CD4-positive, CD25-positive, alpha-beta regulatory T cell (primary cell): ENCODE measurements around the gene UBD. TPM values are rescaled to one million over a fixed set of nuclear protein-coding genes. Genes with fewer than 3 reads are reported as not detected.

Experiments
- ATAC-seq, 2 donors: fragments of 150-1000 bp; cut with Tn5 transposase; one replicate each; pipeline ENCODE4 v1.10.0; 2021; ENCODE audit warnings: low read depth in 2 of 2, moderate number of reproducible peaks in 2 of 2, moderate library complexity in 1 of 2
- DNase-seq, 3 donors: peaks; one replicate each; pipeline versions ENCODE4 v3.0.0 to v3.0.0-alpha.2; 2012 to 2022; ENCODE audit warnings: mixed read lengths in 1 of 3
- H3K27ac ChIP-seq: one replicate; pipeline ENCODE4 v1.7.0; 2013; ENCODE audit warnings: mild to moderate bottlenecking, low read length; ENCODE audit not compliant: insufficient read depth, poor library complexity, severe bottlenecking
- H3K27me3 ChIP-seq: one replicate; pipeline ENCODE4 v1.7.0; 2013; ENCODE audit warnings: low read length; ENCODE audit not compliant: control insufficient read depth, insufficient read depth
- H3K36me3 ChIP-seq: one replicate; pipeline ENCODE4 v1.7.0; 2013; ENCODE audit warnings: mild to moderate bottlenecking, low read length, moderate library complexity; ENCODE audit not compliant: control insufficient read depth, insufficient read depth
- H3K4me1 ChIP-seq: 2 replicates; pipeline ENCODE4 v1.7.0; 2013; ENCODE audit warnings: mild to moderate bottlenecking, low read length; ENCODE audit not compliant: insufficient read depth, control insufficient read depth, poor library complexity, severe bottlenecking
- H3K4me3 ChIP-seq: one replicate; pipeline ENCODE4 v1.7.0; 2013; ENCODE audit warnings: low read depth, mild to moderate bottlenecking, low read length, moderate library complexity
- H3K9me3 ChIP-seq, 2 experiments: 1 replicate in 1 of 2; 2 replicates in 1 of 2; pipeline ENCODE4 v1.7.0; 2013; ENCODE audit warnings: low read length in 2 of 2, mild to moderate bottlenecking in 1 of 2, moderate library complexity in 1 of 2; ENCODE audit not compliant: control insufficient read depth in 2 of 2
- H3K27ac Mint-ChIP-seq, 3 donors: one replicate each; pipeline ENCODE4 v1.8.0; 2020 to 2022; ENCODE audit warnings: mild to moderate bottlenecking in 3 of 3, mixed read lengths in 3 of 3, moderate library complexity in 2 of 3
- H3K27me3 Mint-ChIP-seq: one replicate; pipeline ENCODE4 v1.8.0; 2022; ENCODE audit warnings: mild to moderate bottlenecking, mixed read lengths
- H3K36me3 Mint-ChIP-seq: one replicate; pipeline ENCODE4 v1.8.0; 2020; ENCODE audit warnings: mixed read lengths
- H3K4me1 Mint-ChIP-seq, 4 donors: one replicate each; pipeline ENCODE4 v1.8.0; 2020 to 2022; ENCODE audit warnings: mixed read lengths in 4 of 4, mild to moderate bottlenecking in 1 of 4
- H3K4me3 Mint-ChIP-seq, 4 donors: one replicate each; pipeline ENCODE4 v1.8.0; 2020 to 2022; ENCODE audit warnings: mild to moderate bottlenecking in 4 of 4, mixed read lengths in 4 of 4, moderate library complexity in 3 of 4
- H3K9me3 Mint-ChIP-seq, 7 donors: one replicate each; pipeline ENCODE4 v1.8.0; 2020 to 2022; ENCODE audit warnings: mixed read lengths in 7 of 7, mild to moderate bottlenecking in 3 of 7, moderate library complexity in 2 of 7
- polyA plus RNA-seq, 4 donors: library from polyadenylated mRNA; unstranded; fragments of 300-500 nt; fragmentation: Illumina TruSeq; gene quantifications; one replicate each; pipeline ENCODE4 v1.2.3, GENCODE V29; 2021
- total RNA-seq: library from RNA; stranded (reverse); gene quantifications from one replicate; pipeline ENCODE4 v1.2.3, GENCODE V29; 2022

Gene UBD
- total and polyA plus RNA-seq, 5 donors from 2014 or later: not detected

DNA sequence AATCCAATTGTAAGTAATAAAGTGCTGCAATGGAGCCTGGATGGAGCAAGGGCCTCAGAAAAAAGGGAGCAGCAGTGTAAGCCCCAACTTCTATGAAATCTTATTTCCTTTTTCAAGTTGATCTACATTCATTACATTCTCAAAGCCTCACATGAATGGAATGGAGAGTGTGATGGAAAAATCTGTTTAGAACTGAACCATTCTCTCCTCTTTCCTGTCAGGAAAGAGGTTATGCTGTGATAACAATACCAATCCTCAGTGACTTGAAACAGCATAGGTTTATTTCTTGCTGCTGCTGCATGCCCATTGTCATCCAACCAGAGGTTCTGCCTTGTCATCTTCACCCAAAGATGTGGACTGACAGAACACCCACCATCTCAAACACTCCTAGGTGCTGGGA lies 16.5 kb upstream of the UBD start:
- ATAC-seq: no peak
- Histone ChIP-seq H3K4me3 (no peak overlapping the region), H3K27me3 (peaks cover 12% of the 10 kb centered on the region), H3K27ac (no peak overlapping the region), H3K9me3 (no peaks in the 10 kb centered on the region), H3K4me1 (no peaks in the 10 kb centered on the region), H3K36me3 (no peaks in the 10 kb centered on the region)
- H3K9me3 Mint-ChIP-seq: peaks cover 0 to 3% (median 0%) of the 10 kb centered on the region in 7 donors
- H3K27me3 Mint-ChIP-seq: peaks cover 46% of the 10 kb centered on the region
- no peaks in the 10 kb centered on the region for H3K36me3 Mint-ChIP-seq
- H3K4me1 Mint-ChIP-seq: no peaks in the 10 kb centered on the region
- no peak for DNase-seq
- no peak overlapping the region for H3K27ac Mint-ChIP-seq
- no peak overlapping the region for H3K4me3 Mint-ChIP-seq

DNA sequence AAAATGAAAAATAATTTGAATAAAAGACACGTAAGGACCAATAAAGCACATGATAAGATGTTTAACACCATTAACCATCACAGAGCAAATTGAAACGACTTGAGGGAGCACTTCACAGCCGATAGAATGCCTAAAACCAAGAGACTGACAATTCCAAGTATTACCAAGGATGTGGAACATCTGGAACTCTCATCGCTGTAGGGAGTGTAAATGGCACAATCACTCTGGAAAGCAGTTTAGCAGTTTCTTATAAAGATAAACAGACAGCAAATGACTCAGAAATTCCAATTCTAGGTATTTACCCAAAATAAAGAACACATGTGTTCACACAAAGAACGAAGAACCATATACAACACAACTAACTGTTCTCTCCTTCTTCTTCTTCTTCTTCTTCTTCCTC lies 8.5 kb upstream of the UBD start:
- ATAC-seq (no peak), DNase-seq (no peak)
- Histone ChIP-seq H3K36me3 (no peaks in the 10 kb centered on the region), H3K27ac (no peak overlapping the region), H3K4me1 (no peaks in the 10 kb centered on the region), H3K9me3 (no peaks in the 10 kb centered on the region), H3K4me3 (no peak overlapping the region), H3K27me3 (peaks cover 16% of the 10 kb centered on the region)
- peaks cover 0 to 7% (median 1%) of the 10 kb centered on the region in 4 donors for H3K4me1 Mint-ChIP-seq
- no peak overlapping the region for H3K4me3 Mint-ChIP-seq
- no peaks in the 10 kb centered on the region for H3K36me3 Mint-ChIP-seq
- H3K9me3 Mint-ChIP-seq: peaks cover 0 to 2% (median 0%) of the 10 kb centered on the region in 7 donors
- H3K27me3 Mint-ChIP-seq: peaks cover 45% of the 10 kb centered on the region
- no peak overlapping the region for H3K27ac Mint-ChIP-seq

DNA sequence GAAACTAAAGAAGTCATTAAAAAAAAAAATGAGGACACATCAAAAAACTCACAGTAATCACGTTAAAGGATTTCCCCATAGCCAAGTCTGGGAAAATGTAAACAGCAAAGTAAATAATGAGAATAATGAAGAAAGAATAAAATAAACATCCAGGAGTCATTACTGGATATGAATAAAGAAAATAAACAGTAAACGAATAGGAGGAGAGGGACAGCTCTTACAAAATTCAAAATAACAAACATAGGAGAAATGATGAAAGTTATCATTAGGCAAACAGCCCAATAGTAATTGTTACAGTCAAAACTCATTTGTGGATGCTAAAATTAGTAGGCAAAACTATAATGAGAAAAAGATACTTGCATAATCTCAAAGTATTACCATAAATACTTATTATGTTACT lies 8.0 kb upstream of the UBD start:
- H3K4me1 ChIP-seq: no peaks in the 10 kb centered on the region
- no peak for ATAC-seq
- no peaks in the 10 kb centered on the region for H3K36me3 ChIP-seq

GRCh38 chr6:29566856-29567255 lies 7.3 kb upstream of the UBD start:
- Mint-ChIP-seq H3K27ac (no peak overlapping the region), H3K36me3 (no peaks in the 10 kb centered on the region), H3K27me3 (peaks cover 42% of the 10 kb centered on the region), H3K4me1 (peaks cover 0 to 7% (median 1%) of the 10 kb centered on the region in 4 donors), H3K9me3 (peaks cover 0 to 2% (median 0%) of the 10 kb centered on the region in 7 donors), H3K4me3 (no peak overlapping the region)
- ATAC-seq (no peak), DNase-seq (no peak)
- H3K4me3 ChIP-seq: no peak overlapping the region
- H3K9me3 ChIP-seq: no peaks in the 10 kb centered on the region
- no peaks in the 10 kb centered on the region for H3K36me3 ChIP-seq
- peaks cover 19% of the 10 kb centered on the region for H3K27me3 ChIP-seq
- no peaks in the 10 kb centered on the region for H3K4me1 ChIP-seq
- no peak overlapping the region for H3K27ac ChIP-seq

More for the DNA sequence above, 8.0 kb upstream of the UBD start:
- Mint-ChIP-seq H3K27ac (no peak overlapping the region), H3K9me3 (peaks cover 0 to 2% (median 0%) of the 10 kb centered on the region in 7 donors), H3K36me3 (no peaks in the 10 kb centered on the region), H3K27me3 (peaks cover 46% of the 10 kb centered on the region), H3K4me3 (no peak overlapping the region), H3K4me1 (peaks cover 0 to 7% (median 1%) of the 10 kb centered on the region in 4 donors)
- no peak overlapping the region for H3K4me3 ChIP-seq
- H3K27me3 ChIP-seq: peaks cover 16% of the 10 kb centered on the region
- H3K27ac ChIP-seq: no peak overlapping the region
- DNase-seq: no peak
- H3K9me3 ChIP-seq: no peaks in the 10 kb centered on the region

- Mint-ChIP-seq H3K4me1 (peaks cover 0 to 7% (median 1%) of the 10 kb centered on the region in 4 donors), H3K36me3 (no peaks in the 10 kb centered on the region), H3K27me3 (peaks cover 44% of the 10 kb centered on the region), H3K9me3 (peaks cover 0 to 3% (median 0%) of the 10 kb centered on the region in 7 donors), H3K4me3 (no peak overlapping the region), H3K27ac (no peak overlapping the region)
- no peaks in the 10 kb centered on the region for H3K9me3 ChIP-seq
- DNase-seq (no peak), ATAC-seq (no peak)
- H3K4me1 ChIP-seq: no peaks in the 10 kb centered on the region
- H3K27ac ChIP-seq: no peak overlapping the region
- H3K27me3 ChIP-seq: peaks cover 16% of the 10 kb centered on the region
- H3K36me3 ChIP-seq: no peaks in the 10 kb centered on the region
- no peak overlapping the region for H3K4me3 ChIP-seq
These were observed 5.3 kb upstream of the UBD start for GRCh38 chr6:29564875-29565274.

DNA sequence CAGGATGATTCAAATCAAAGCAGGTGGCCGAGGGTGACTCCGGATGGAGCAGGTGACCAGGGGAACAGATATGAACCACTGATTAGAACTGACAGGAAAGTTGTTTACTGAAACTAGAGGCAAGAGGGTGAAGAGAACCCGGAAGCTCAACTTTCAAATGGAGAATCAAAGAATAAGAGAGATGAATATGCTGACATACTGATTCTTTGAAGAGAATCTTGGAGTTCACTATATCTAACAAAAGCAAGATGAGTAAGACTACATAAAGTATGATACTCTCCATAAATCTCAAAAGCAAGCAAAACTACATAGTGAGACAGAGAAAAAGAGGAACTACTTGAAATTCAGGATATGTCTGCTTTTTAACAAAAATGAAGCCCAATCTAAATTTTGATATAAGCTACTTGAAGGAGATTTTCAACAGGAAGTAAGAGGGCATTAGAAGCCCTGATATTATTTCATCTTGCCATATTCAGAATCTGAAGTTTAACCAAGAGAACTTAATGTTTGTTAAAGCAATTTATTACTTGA lies 4.0 kb upstream of the UBD start:
- no peak for ATAC-seq
- no peak overlapping the region for H3K4me3 Mint-ChIP-seq
- Histone ChIP-seq H3K36me3 (no peaks in the 10 kb centered on the region), H3K4me3 (no peak overlapping the region), H3K27ac (no peak overlapping the region), H3K9me3 (no peaks in the 10 kb centered on the region), H3K27me3 (peaks cover 20% of the 10 kb centered on the region), H3K4me1 (no peaks in the 10 kb centered on the region)
- H3K4me1 Mint-ChIP-seq: peaks cover 0 to 7% (median 1%) of the 10 kb centered on the region in 4 donors
- H3K36me3 Mint-ChIP-seq: no peaks in the 10 kb centered on the region
- H3K27me3 Mint-ChIP-seq: peaks cover 53% of the 10 kb centered on the region
- no peak overlapping the region for H3K27ac Mint-ChIP-seq
- peaks cover 0 to 7% (median 0%) of the 10 kb centered on the region in 7 donors for H3K9me3 Mint-ChIP-seq
- no peak for DNase-seq

DNA sequence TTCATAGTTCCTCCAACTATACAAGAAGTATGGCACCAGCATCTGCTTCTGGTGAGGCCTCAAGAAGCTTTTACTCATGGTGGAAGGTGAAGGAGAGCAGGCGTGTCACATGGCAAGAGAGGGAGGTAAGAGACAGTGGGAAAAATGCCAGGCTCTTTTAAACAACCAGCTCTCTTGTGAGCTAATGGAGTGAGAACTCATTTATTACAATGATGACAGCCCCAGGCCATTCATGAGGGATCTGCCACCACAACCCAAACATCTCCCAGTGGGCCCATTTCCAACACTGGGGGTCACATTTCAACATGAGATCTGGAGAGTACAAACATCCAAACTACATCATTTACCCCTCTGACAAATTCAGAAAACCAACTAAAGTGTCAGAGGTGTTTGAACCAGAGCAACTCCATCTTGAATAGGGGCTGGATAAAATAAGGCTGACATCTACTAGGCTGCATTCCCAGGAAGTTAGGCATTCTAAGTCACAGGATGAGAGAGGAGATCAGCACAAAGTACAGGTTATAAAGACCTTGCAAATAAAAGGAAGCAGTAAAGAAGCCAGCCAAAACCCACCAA lies 2.2 kb upstream of the UBD start:
- Mint-ChIP-seq H3K27ac (no peak overlapping the region), H3K36me3 (no peaks in the 10 kb centered on the region), H3K27me3 (peaks cover 60% of the 10 kb centered on the region), H3K9me3 (peaks cover 0 to 7% (median 0%) of the 10 kb centered on the region in 7 donors), H3K4me1 (peaks cover 0 to 7% (median 1%) of the 10 kb centered on the region in 4 donors), H3K4me3 (no peak overlapping the region)
- Histone ChIP-seq H3K27ac (no peak overlapping the region), H3K4me1 (no peaks in the 10 kb centered on the region), H3K36me3 (no peaks in the 10 kb centered on the region), H3K9me3 (no peaks in the 10 kb centered on the region), H3K27me3 (peaks cover 27% of the 10 kb centered on the region), H3K4me3 (no peak overlapping the region)
- DNase-seq (no peak), ATAC-seq (no peak)

GRCh38 chr6:29561091-29561490 lies 1.6 kb upstream of the UBD start:
- no peak for ATAC-seq
- H3K4me3 Mint-ChIP-seq: no peak overlapping the region
- H3K27me3 Mint-ChIP-seq: peaks cover 64% of the 10 kb centered on the region
- peaks cover 0 to 7% (median 0%) of the 10 kb centered on the region in 7 donors for H3K9me3 Mint-ChIP-seq
- Histone ChIP-seq H3K4me1 (no peaks in the 10 kb centered on the region), H3K27ac (no peak overlapping the region), H3K27me3 (peaks cover 29% of the 10 kb centered on the region), H3K9me3 (no peaks in the 10 kb centered on the region), H3K36me3 (no peaks in the 10 kb centered on the region), H3K4me3 (no peak overlapping the region)
- no peak overlapping the region for H3K27ac Mint-ChIP-seq
- no peak for DNase-seq
- peaks cover 0 to 7% (median 1%) of the 10 kb centered on the region in 4 donors for H3K4me1 Mint-ChIP-seq
- peaks cover 3% of the 10 kb centered on the region for H3K36me3 Mint-ChIP-seq
